Measurements from ENCODE around the gene GALNT9.
"Not testable (repeated sequence)": the region's sequence is repeated elsewhere in the genome, so short reads cannot be mapped to it uniquely, and the experiment has no call there.

The GALNT9 gene

GRCh38 chr12:132152953-132153352 is 176.4 kb downstream of the GALNT9 start:
- no peak for FAIRE-seq

GRCh38 chr12:132152411-132152821 is 177.0 kb downstream of the GALNT9 start:
- no peak for FAIRE-seq

- no peak for FAIRE-seq
Observed at GRCh38 chr12:132151766-132152410, 177.5 kb downstream of the GALNT9 start.

GRCh38 chr12:132151145-132151765 is 178.1 kb downstream of the GALNT9 start:
- no peak for FAIRE-seq

- no peak for FAIRE-seq
Observed at GRCh38 chr12:132150780-132151144, 178.6 kb downstream of the GALNT9 start.

- not testable (repeated sequence) for FAIRE-seq
Observed at GRCh38 chr12:132149526-132149925, 179.9 kb downstream of the GALNT9 start.

- no peak for FAIRE-seq
Observed at GRCh38 chr12:132148368-132149045, 180.9 kb downstream of the GALNT9 start.

- no peak for FAIRE-seq
Observed at GRCh38 chr12:132147423-132148367, 181.7 kb downstream of the GALNT9 start.

GRCh38 chr12:132146772-132147422 is 182.5 kb downstream of the GALNT9 start:
- no peak for FAIRE-seq

Measured in colon (tissue), 2 donors.